Memory B cell (primary cell): ENCODE data around the gene ERBB4.

Source experiments
- ATAC-seq: fragments of 150-1000 bp; cut with Tn5 transposase; 2 replicates; pipeline ENCODE4 v1.10.0; 2021; ENCODE audit warnings: low read depth, mild to moderate bottlenecking, moderate library complexity
- DNase-seq, 2 donors: peaks; one replicate each; pipeline ENCODE4 v3.0.0; 2022; ENCODE audit warnings: low spot score in 2 of 2
- H3K27ac Mint-ChIP-seq: one replicate; pipeline ENCODE4 v1.8.0; 2022; ENCODE audit warnings: mild to moderate bottlenecking, moderate library complexity, mixed read lengths
- H3K27me3 Mint-ChIP-seq: one replicate; pipeline ENCODE4 v1.8.0; 2022; ENCODE audit warnings: mixed read lengths
- H3K36me3 Mint-ChIP-seq: one replicate; pipeline ENCODE4 v1.8.0; 2022; ENCODE audit warnings: mild to moderate bottlenecking, mixed read lengths
- H3K4me1 Mint-ChIP-seq: one replicate; pipeline ENCODE4 v1.8.0; 2022; ENCODE audit warnings: mixed read lengths
- H3K4me3 Mint-ChIP-seq: one replicate; pipeline ENCODE4 v1.8.0; 2022; ENCODE audit warnings: mild to moderate bottlenecking, moderate library complexity, mixed read lengths
- H3K9me3 Mint-ChIP-seq: one replicate; pipeline ENCODE4 v1.8.0; 2022; ENCODE audit warnings: mixed read lengths

Gene ERBB4

GRCh38 chr2:212064318-212064717 lies 474.3 kb downstream of the ERBB4 start:
- no peak overlapping the region for H3K4me3 Mint-ChIP-seq
- H3K27me3 Mint-ChIP-seq, result no peaks in the 10 kb centered on the region
- ATAC-seq (no peak), DNase-seq (no peak)
- no peak overlapping the region for H3K27ac Mint-ChIP-seq
- peaks cover 4% of the 10 kb centered on the region for H3K9me3 Mint-ChIP-seq
- H3K4me1 Mint-ChIP-seq, result no peaks in the 10 kb centered on the region
- no peaks in the 10 kb centered on the region for H3K36me3 Mint-ChIP-seq

GRCh38 chr2:212052412-212053159 lies 486.0 kb downstream of the ERBB4 start:
- DNase-seq (no peak), ATAC-seq (no peak)
- Mint-ChIP-seq H3K4me3 (no peak overlapping the region), H3K4me1 (no peaks in the 10 kb centered on the region), H3K9me3 (peaks cover 12% of the 10 kb centered on the region), H3K27ac (no peak overlapping the region), H3K27me3 (no peaks in the 10 kb centered on the region), H3K36me3 (peaks cover 3% of the 10 kb centered on the region)

- Mint-ChIP-seq H3K27ac (no peak overlapping the region), H3K4me3 (no peak overlapping the region), H3K4me1 (no peaks in the 10 kb centered on the region), H3K36me3 (peaks cover 3% of the 10 kb centered on the region), H3K27me3 (no peaks in the 10 kb centered on the region), H3K9me3 (peaks cover 6% of the 10 kb centered on the region)
- no peak for DNase-seq
- ATAC-seq, result no peak
Observed at GRCh38 chr2:212050871-212051270, 487.7 kb downstream of the ERBB4 start.

GRCh38 chr2:212042562-212042961 lies 496.0 kb downstream of the ERBB4 start:
- Mint-ChIP-seq H3K27ac (no peak overlapping the region), H3K4me3 (no peak overlapping the region), H3K36me3 (no peaks in the 10 kb centered on the region), H3K4me1 (no peaks in the 10 kb centered on the region), H3K27me3 (no peaks in the 10 kb centered on the region), H3K9me3 (peaks cover 2% of the 10 kb centered on the region)
- ATAC-seq (no peak), DNase-seq (no peak)

GRCh38 chr2:212037062-212037461 lies 501.5 kb downstream of the ERBB4 start:
- Mint-ChIP-seq H3K36me3 (no peaks in the 10 kb centered on the region), H3K9me3 (no peaks in the 10 kb centered on the region), H3K27ac (no peak overlapping the region), H3K27me3 (no peaks in the 10 kb centered on the region), H3K4me1 (no peaks in the 10 kb centered on the region), H3K4me3 (no peak overlapping the region)
- DNase-seq, result no peak
- no peak for ATAC-seq

- Mint-ChIP-seq H3K27me3 (no peaks in the 10 kb centered on the region), H3K4me3 (no peak overlapping the region), H3K27ac (no peak overlapping the region), H3K9me3 (no peaks in the 10 kb centered on the region), H3K36me3 (no peaks in the 10 kb centered on the region), H3K4me1 (no peaks in the 10 kb centered on the region)
- DNase-seq (no peak), ATAC-seq (no peak)
Observed at GRCh38 chr2:212034841-212035585, 503.6 kb downstream of the ERBB4 start.

GRCh38 chr2:212033888-212034287 lies 504.7 kb downstream of the ERBB4 start:
- no peaks in the 10 kb centered on the region for H3K4me1 Mint-ChIP-seq
- DNase-seq (no peak), ATAC-seq (no peak)
- H3K27me3 Mint-ChIP-seq, result no peaks in the 10 kb centered on the region
- no peaks in the 10 kb centered on the region for H3K9me3 Mint-ChIP-seq
- no peaks in the 10 kb centered on the region for H3K36me3 Mint-ChIP-seq
- no peak overlapping the region for H3K4me3 Mint-ChIP-seq
- no peak overlapping the region for H3K27ac Mint-ChIP-seq

- Mint-ChIP-seq H3K27me3 (no peaks in the 10 kb centered on the region), H3K4me3 (no peak overlapping the region), H3K36me3 (no peaks in the 10 kb centered on the region), H3K27ac (no peak overlapping the region), H3K4me1 (no peaks in the 10 kb centered on the region), H3K9me3 (no peaks in the 10 kb centered on the region)
- ATAC-seq (no peak), DNase-seq (no peak)
Observed at GRCh38 chr2:212032536-212033219, 505.9 kb downstream of the ERBB4 start.

GRCh38 chr2:212032032-212032431 lies 506.6 kb downstream of the ERBB4 start:
- no peaks in the 10 kb centered on the region for H3K27me3 Mint-ChIP-seq
- no peak for DNase-seq
- H3K27ac Mint-ChIP-seq, result no peak overlapping the region
- no peaks in the 10 kb centered on the region for H3K9me3 Mint-ChIP-seq
- no peak overlapping the region for H3K4me3 Mint-ChIP-seq
- no peak for ATAC-seq
- no peaks in the 10 kb centered on the region for H3K4me1 Mint-ChIP-seq
- no peaks in the 10 kb centered on the region for H3K36me3 Mint-ChIP-seq

- ATAC-seq (no peak), DNase-seq (no peak)
- Mint-ChIP-seq H3K36me3 (no peaks in the 10 kb centered on the region), H3K9me3 (no peaks in the 10 kb centered on the region), H3K4me3 (no peak overlapping the region), H3K27me3 (no peaks in the 10 kb centered on the region), H3K4me1 (no peaks in the 10 kb centered on the region), H3K27ac (no peak overlapping the region)
Observed at GRCh38 chr2:212030709-212031108, 507.9 kb downstream of the ERBB4 start.

GRCh38 chr2:212028798-212029394 lies 509.7 kb downstream of the ERBB4 start:
- DNase-seq (no peak), ATAC-seq (no peak)

GRCh38 chr2:212027681-212028628 lies 510.6 kb downstream of the ERBB4 start:
- H3K4me3 Mint-ChIP-seq, result no peak overlapping the region
- DNase-seq (no peak), ATAC-seq (no peak)
- no peaks in the 10 kb centered on the region for H3K36me3 Mint-ChIP-seq
- no peaks in the 10 kb centered on the region for H3K9me3 Mint-ChIP-seq
- H3K27ac Mint-ChIP-seq, result no peak overlapping the region
- no peaks in the 10 kb centered on the region for H3K4me1 Mint-ChIP-seq
- no peaks in the 10 kb centered on the region for H3K27me3 Mint-ChIP-seq

More at GRCh38 chr2:212028798-212029394, 509.7 kb downstream of the ERBB4 start:
- Mint-ChIP-seq H3K27me3 (no peaks in the 10 kb centered on the region), H3K4me3 (no peak overlapping the region), H3K4me1 (no peaks in the 10 kb centered on the region), H3K27ac (no peak overlapping the region), H3K36me3 (no peaks in the 10 kb centered on the region), H3K9me3 (no peaks in the 10 kb centered on the region)

GRCh38 chr2:212024040-212024439 lies 514.6 kb downstream of the ERBB4 start:
- no peak overlapping the region for H3K27ac Mint-ChIP-seq

More at GRCh38 chr2:212024040-212024439, 514.6 kb downstream of the ERBB4 start:
- no peaks in the 10 kb centered on the region for H3K36me3 Mint-ChIP-seq
- DNase-seq (no peak), ATAC-seq (no peak)
- H3K4me3 Mint-ChIP-seq, result no peak overlapping the region
- no peaks in the 10 kb centered on the region for H3K9me3 Mint-ChIP-seq
- H3K27me3 Mint-ChIP-seq, result no peaks in the 10 kb centered on the region
- no peaks in the 10 kb centered on the region for H3K4me1 Mint-ChIP-seq
